Sigmoid colon (tissue), 7 donors: ENCODE data around the gene BSG. TPM values are rescaled to one million over a fixed set of nuclear protein-coding genes. Genes with fewer than 3 reads are reported as not detected.

Source experiments
- DNase-seq: peaks from one replicate; pipeline ENCODE4 v3.0.0-alpha.2; 2019
- H3K27ac ChIP-seq, 4 donors: fragments of 200-600 bp; sonication (generic); one replicate each; pipeline ENCODE4 v1.5.1; 2016 to 2019; ENCODE audit warnings: mild to moderate bottlenecking in 1 of 4
- H3K27me3 ChIP-seq, 3 donors: fragments of 200-600 bp; sonication (generic); one replicate each; pipeline ENCODE4 v1.5.1; 2019; ENCODE audit warnings: mild to moderate bottlenecking in 1 of 3
- H3K36me3 ChIP-seq, 4 donors: fragments of 200-600 bp; sonication (generic); one replicate each; pipeline ENCODE4 v1.5.1; 2016 to 2019
- H3K4me1 ChIP-seq, 4 donors: fragments of 200-600 bp; sonication (generic); one replicate each; pipeline ENCODE4 v1.5.1; 2017 to 2019
- H3K4me3 ChIP-seq, 4 donors: fragments of 200-600 bp; sonication (generic); one replicate each; pipeline ENCODE4 v1.5.1; 2017 to 2019; ENCODE audit warnings: mild to moderate bottlenecking in 2 of 4, moderate library complexity in 1 of 4
- H3K9me3 ChIP-seq, 4 donors: fragments of 200-600 bp in 3 of 4; sonication (generic) in 3 of 4; one replicate each; pipeline versions ENCODE4 v1.5.1 to v1.6.1; 2013 to 2019
- CTCF ChIP-seq, 4 experiments: fragments of 450-650 bp in 3 of 4; fragments of 200-600 bp in 1 of 4; IDR thresholded peaks; one replicate each; pipeline ENCODE4 v1.5.1; 2016 to 2019; ENCODE audit warnings: antibody characterized with exemption in 4 of 4, mild to moderate bottlenecking in 3 of 4, moderate library complexity in 2 of 4
- EP300 ChIP-seq, 4 donors: sonication (generic); formaldehyde crosslinking; IDR thresholded peaks; one replicate each; pipeline ENCODE4 v1.6.1; 2017; ENCODE audit warnings: antibody characterized with exemption in 4 of 4
- POLR2A ChIP-seq, 2 donors: fragments of 450-650 bp; IDR thresholded peaks; one replicate each; pipeline ENCODE4 v1.6.1; 2016; ENCODE audit warnings: antibody characterized with exemption in 2 of 2, mild to moderate bottlenecking in 2 of 2, moderate library complexity in 2 of 2
- POLR2AphosphoS5 ChIP-seq, 4 donors: sonication (generic); formaldehyde crosslinking; IDR thresholded peaks; one replicate each; pipeline ENCODE4 v1.6.1; 2017; ENCODE audit warnings: antibody characterized with exemption in 4 of 4
- WGBS, 2 donors: extraction: QIAGEN DNeasy Blood & Tissue Kit; methylation state at CpG; one replicate each; pipeline ENCODE4 v1.1.7; 2013; 5-methylcytosine and 5-hydroxymethylcytosine counted together
- intact Hi-C: fragments of 100-400 bp; cut with DNase I; formaldehyde crosslinking; loops from one replicate; pipeline ENCODE4 v1.15.1; 2023
- polyA plus RNA-seq, 3 donors: library from polyadenylated mRNA; stranded (reverse); fragments of 200-250 nt; gene quantifications; one replicate each; pipeline ENCODE4 v1.2.3, GENCODE V29; 2013
- total RNA-seq, 4 donors: library from RNA; depleted of rRNA; stranded (reverse); fragments of >200 nt; gene quantifications; one replicate each; pipeline ENCODE4 v1.1.0, GENCODE V29; 2016
- donor health status: healthy with polysubstance abuse.
- donor health status: Bipolar disorder and iron deficiency.
- donor health status: healthy.

The BSG gene
- total and polyA plus RNA-seq, 7 donors: 218 to 715 (median 475) TPM

- intact Hi-C loops: no loop called here
- H3K27ac ChIP-seq: no peak overlapping the region
- H3K4me1 ChIP-seq: peaks cover 0 to 33% (median 26%) of the 10 kb centered on the region in 4 donors
- no peak overlapping the region for H3K4me3 ChIP-seq
- WGBS, 2 donors: 54 to 69% methylated on average over 10 of the region's 10 CpGs
- H3K27me3 ChIP-seq: peaks cover 23 to 62% (median 27%) of the 10 kb centered on the region in 3 donors
- H3K36me3 ChIP-seq: peaks cover 19 to 32% (median 26%) of the 10 kb centered on the region in 4 donors
- TF ChIP-seq POLR2A (IDR thresholded peaks at IDR 0.05) (no peak), CTCF (IDR thresholded peaks at IDR 0.05) (no peak), EP300 (IDR thresholded peaks at IDR 0.05) (no peak), POLR2AphosphoS5 (IDR thresholded peaks at IDR 0.05) (peak in 1 of 4 donors; percentile 24)
- no peak for DNase-seq
- no peaks in the 10 kb centered on the region for H3K9me3 ChIP-seq
Measured at GRCh38 chr19:585551-586110, 13.2 kb downstream of the BSG start.

DNA sequence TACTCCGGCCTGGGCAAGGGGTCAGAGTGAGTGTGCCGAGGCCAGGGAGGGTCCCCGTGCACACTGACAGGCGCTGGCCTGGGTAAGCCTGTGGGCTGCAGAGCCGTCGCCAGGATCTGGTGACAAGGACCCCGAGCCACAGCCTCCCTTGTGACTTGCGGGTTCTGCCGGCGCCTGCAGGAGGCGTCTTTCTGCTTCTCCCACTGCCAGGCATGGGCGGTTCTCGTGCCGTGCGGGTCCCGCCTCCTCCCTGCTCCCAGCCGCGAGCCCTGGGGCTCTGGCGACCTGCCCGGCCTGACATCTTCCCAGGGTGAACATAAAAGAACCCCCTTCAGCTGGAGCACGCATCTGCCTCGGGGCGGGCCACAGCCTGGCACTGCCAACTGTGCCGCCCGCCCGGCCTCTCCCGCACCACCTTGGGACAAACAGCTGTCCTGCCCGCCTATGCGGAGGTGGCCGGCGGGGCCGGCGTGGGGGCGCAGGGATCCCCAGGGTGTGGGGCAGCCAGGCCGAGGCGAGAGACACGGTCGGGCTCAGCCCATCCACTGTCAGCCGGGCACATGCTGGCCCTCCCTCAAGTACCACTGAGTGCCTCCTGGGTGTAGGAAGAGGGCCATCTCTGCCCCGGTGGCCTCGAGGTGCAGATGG lies 15.8 kb downstream of the BSG start:
- no peak overlapping the region for H3K27ac ChIP-seq
- H3K36me3 ChIP-seq: peaks cover 0 to 6% (median 4%) of the 10 kb centered on the region in 4 donors
- TF ChIP-seq POLR2A (IDR thresholded peaks at IDR 0.05) (no peak), CTCF (IDR thresholded peaks at IDR 0.05) (peak in 3 of 4 experiments; percentile 11 to 27 (median 17)), POLR2AphosphoS5 (IDR thresholded peaks at IDR 0.05) (no peak), EP300 (IDR thresholded peaks at IDR 0.05) (no peak)
- H3K4me1 ChIP-seq: peaks cover 0 to 40% (median 29%) of the 10 kb centered on the region in 4 donors
- no peak overlapping the region for H3K4me3 ChIP-seq
- H3K9me3 ChIP-seq: no peaks in the 10 kb centered on the region
- peak; percentile 80 for DNase-seq
- 3 to 9% methylated on average over 41 of the region's 41 CpGs for WGBS, 2 donors
- intact Hi-C loops: no loop called here
- peaks cover 40 to 88% (median 41%) of the 10 kb centered on the region in 3 donors for H3K27me3 ChIP-seq

DNA sequence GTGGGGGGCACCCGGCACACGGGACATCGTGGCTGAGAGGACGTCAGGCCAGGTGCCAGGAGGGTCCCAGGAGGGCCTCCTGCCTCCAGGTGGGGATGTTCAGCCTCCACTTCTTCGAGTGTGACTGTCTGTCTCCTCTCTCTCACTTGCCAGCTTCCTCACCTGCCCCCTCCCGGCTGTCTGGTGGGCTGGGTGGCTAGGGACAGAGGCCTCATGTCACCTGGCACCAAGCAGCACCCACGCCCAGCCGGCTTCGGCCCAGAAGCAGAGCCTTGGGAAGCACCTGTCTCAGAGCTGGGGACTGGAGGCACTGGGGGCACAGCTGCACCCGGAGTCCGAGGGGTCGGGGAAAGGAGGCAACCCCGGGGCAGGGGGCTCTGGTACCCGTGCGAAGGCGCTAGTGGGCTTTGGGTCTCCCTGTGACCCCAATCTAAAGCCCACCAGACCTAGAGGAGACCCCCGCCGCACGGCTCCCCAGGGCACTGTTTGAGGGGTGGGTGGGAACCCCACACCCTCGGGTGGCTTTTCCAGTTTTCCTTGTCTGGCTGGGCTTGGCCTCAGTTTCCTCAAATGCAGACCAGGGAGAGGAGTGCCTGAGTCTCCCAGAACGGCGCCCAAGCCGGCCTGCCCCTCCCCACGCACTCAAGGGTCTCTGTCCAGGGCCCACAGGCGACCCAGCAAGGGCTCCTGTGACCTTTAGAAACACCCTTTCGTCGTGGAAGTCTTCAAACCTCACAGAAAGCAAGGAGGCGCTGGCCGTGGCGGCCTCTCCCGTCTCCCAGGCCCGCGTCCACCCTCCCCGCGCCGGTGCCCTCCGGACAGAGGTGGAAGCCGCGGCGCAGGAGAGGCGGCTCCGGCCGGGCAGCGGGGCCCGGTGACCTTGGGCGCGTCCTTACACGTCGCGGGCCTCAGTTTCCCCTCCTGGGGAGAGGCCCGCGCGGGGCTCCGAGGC lies 16.6 kb downstream of the BSG start:
- no peak for DNase-seq
- TF ChIP-seq CTCF (IDR thresholded peaks at IDR 0.05) (no peak), POLR2A (IDR thresholded peaks at IDR 0.05) (no peak), EP300 (IDR thresholded peaks at IDR 0.05) (no peak), POLR2AphosphoS5 (IDR thresholded peaks at IDR 0.05) (no peak)
- no peaks in the 10 kb centered on the region for H3K36me3 ChIP-seq
- 10 to 16% methylated on average over 54 of the region's 54 CpGs for WGBS, 2 donors
- H3K9me3 ChIP-seq: no peaks in the 10 kb centered on the region
- H3K4me1 ChIP-seq: peaks cover 0 to 33% (median 27%) of the 10 kb centered on the region in 4 donors
- peak overlapping the region in 1 of 4 donors; percentile 17 for H3K4me3 ChIP-seq
- no peak overlapping the region for H3K27ac ChIP-seq
- intact Hi-C loops: no loop called here
- peaks cover 40 to 89% (median 41%) of the 10 kb centered on the region in 3 donors for H3K27me3 ChIP-seq

- TF ChIP-seq EP300 (IDR thresholded peaks at IDR 0.05) (no peak), POLR2A (IDR thresholded peaks at IDR 0.05) (no peak), POLR2AphosphoS5 (IDR thresholded peaks at IDR 0.05) (no peak), CTCF (IDR thresholded peaks at IDR 0.05) (no peak)
- WGBS, 2 donors: 1% methylated on average over 120 to 126 of the region's 132 CpGs
- no peak for DNase-seq
- no peaks in the 10 kb centered on the region for H3K36me3 ChIP-seq
- H3K27ac ChIP-seq: no peak within 1 kb of the TSS
- H3K4me3 ChIP-seq: peak within 1 kb of the TSS in 1 of 4 donors; percentile 17
- H3K27me3 ChIP-seq: peaks cover 37 to 84% (median 40%) of the 10 kb centered on the region in 3 donors
- H3K9me3 ChIP-seq: no peaks in the 10 kb centered on the region
- intact Hi-C loops: no loop called here
- peaks cover 0 to 27% (median 23%) of the 10 kb centered on the region in 4 donors for H3K4me1 ChIP-seq
Measured at GRCh38 chr19:589693-590395, 17.4 kb downstream of the BSG start, which contains the start of gene HCN2. TSS of gene HCN2 (plus strand) at chr19:589881. CDS start at chr19:589946, 65 bp downstream.
